GM23338 (cell line): ENCODE data around the gene FLNB. TPM values are rescaled to one million over a fixed set of nuclear protein-coding genes. Genes with fewer than 3 reads are reported as not detected.

Experiments
- polyA plus RNA-seq: library from polyadenylated mRNA; unstranded; fragments of >200 nt; fragmentation: Nextera tagmentation; extraction: Ambion mirVana; gene quantifications from 2 replicates; pipeline ENCODE4 v1.2.1, GENCODE V29; 2016
- total RNA-seq: library from RNA; depleted of rRNA; stranded (reverse); fragments of >200 nt; shearing (Covaris generic); gene quantifications from 2 replicates; pipeline ENCODE4 v1.2.3, GENCODE V29; 2014; rRNA removed

FLNB gene
- total and polyA plus RNA-seq, 2 experiments from 2014 or later = 39.7 to 179 TPM

Other genes starting within 250 kb of the FLNB start
- gene DNASE1L3, start 202.6 kb downstream of the FLNB start, total RNA-seq = not detected in 2 replicates
- gene DNASE1L3, start 202.6 kb downstream of the FLNB start, polyA plus RNA-seq = not detected in 2 replicates
- gene ABHD6, start 229.4 kb downstream of the FLNB start, total RNA-seq = 5.5 and 6.5 TPM in 2 replicates
- gene ABHD6, start 229.4 kb downstream of the FLNB start, polyA plus RNA-seq = 3.7 TPM in 2 replicates